KMS-11 (cell line): ENCODE measurements around the gene HINFP.

Source experiments
- H2AFZ ChIP-seq: fragments of 200-600 bp; sonication (generic); 2 replicates; pipeline ENCODE4 v1.6.1; 2016; ENCODE audit warnings: antibody characterized with exemption, mixed run types, low read depth
- H3K27ac ChIP-seq: fragments of 200-600 bp; sonication (generic); 2 replicates; pipeline ENCODE4 v1.6.1; 2016; ENCODE audit warnings: mild to moderate bottlenecking, mixed run types
- H3K27me3 ChIP-seq: fragments of 200-600 bp; sonication (generic); 2 replicates; pipeline ENCODE4 v1.6.1; 2017; ENCODE audit warnings: mild to moderate bottlenecking, low read depth, mixed run types, moderate library complexity; ENCODE audit not compliant: insufficient read depth
- H3K36me3 ChIP-seq: fragments of 200-600 bp; sonication (generic); 2 replicates; pipeline ENCODE4 v1.6.1; 2017; ENCODE audit warnings: mild to moderate bottlenecking, mixed run types; ENCODE audit not compliant: insufficient read depth
- H3K4me1 ChIP-seq: fragments of 200-600 bp; sonication (generic); 2 replicates; pipeline ENCODE4 v1.6.1; 2016; ENCODE audit warnings: mild to moderate bottlenecking, low read depth, mixed run types; ENCODE audit not compliant: poor library complexity, severe bottlenecking
- H3K4me2 ChIP-seq: fragments of 200-600 bp; sonication (generic); 2 replicates; pipeline ENCODE4 v1.7.0; 2016; ENCODE audit warnings: mild to moderate bottlenecking, mixed run types
- H3K4me3 ChIP-seq: fragments of 200-600 bp; sonication (generic); IDR thresholded peaks from 2 replicates; pipeline ENCODE4 v1.6.1; 2017; ENCODE audit warnings: low read depth, low read length, mixed read lengths; ENCODE audit not compliant: insufficient read depth
- H3K79me2 ChIP-seq: fragments of 200-600 bp; sonication (generic); 2 replicates; pipeline ENCODE4 v1.6.1; 2016; ENCODE audit warnings: low read depth, mixed run types; ENCODE audit not compliant: insufficient read depth
- H3K9ac ChIP-seq: fragments of 200-600 bp; sonication (generic); 2 replicates; pipeline ENCODE4 v1.6.1; 2016; ENCODE audit warnings: mild to moderate bottlenecking, mixed run types
- H4K20me1 ChIP-seq: fragments of 200-600 bp; sonication (generic); 2 replicates; pipeline ENCODE4 v1.6.1; 2016; ENCODE audit warnings: mild to moderate bottlenecking, mixed run types; ENCODE audit not compliant: insufficient read depth
- TF ChIP-seq, protein P1 (sequence below): fragments of 200-600 bp; sonication (generic); conservative IDR thresholded peaks from 2 replicates; pipeline ENCODE4 v1.6.1; 2017; ENCODE audit warnings: low read depth, mild to moderate bottlenecking, antibody characterized with exemption, low read length, moderate library complexity, mixed read lengths

The HINFP gene

DNA sequence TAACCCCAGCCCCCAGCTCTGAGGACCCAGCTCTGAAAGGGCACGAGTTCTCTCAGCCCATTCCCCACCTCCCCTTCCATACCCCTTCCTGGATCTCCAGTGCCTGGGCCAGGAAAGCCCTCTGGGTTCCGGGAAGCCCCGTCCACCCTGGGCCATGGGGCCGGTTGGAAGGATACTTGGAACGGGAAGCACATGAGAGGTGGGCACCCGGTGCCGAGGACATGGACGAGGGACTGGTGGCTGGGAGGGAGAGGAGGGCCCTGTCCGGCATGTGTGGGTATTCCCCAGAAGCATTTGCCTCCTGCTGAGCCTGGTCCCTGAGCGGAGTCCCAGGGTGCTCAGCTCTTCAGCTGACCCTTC lies 5.2 kb upstream of the HINFP start:
- peaks cover 17% of the 10 kb centered on the region for H3K4me1 ChIP-seq
- H4K20me1 ChIP-seq, result no peaks in the 10 kb centered on the region
- no peaks in the 10 kb centered on the region for H3K27me3 ChIP-seq
- TF ChIP-seq, protein P1, sequence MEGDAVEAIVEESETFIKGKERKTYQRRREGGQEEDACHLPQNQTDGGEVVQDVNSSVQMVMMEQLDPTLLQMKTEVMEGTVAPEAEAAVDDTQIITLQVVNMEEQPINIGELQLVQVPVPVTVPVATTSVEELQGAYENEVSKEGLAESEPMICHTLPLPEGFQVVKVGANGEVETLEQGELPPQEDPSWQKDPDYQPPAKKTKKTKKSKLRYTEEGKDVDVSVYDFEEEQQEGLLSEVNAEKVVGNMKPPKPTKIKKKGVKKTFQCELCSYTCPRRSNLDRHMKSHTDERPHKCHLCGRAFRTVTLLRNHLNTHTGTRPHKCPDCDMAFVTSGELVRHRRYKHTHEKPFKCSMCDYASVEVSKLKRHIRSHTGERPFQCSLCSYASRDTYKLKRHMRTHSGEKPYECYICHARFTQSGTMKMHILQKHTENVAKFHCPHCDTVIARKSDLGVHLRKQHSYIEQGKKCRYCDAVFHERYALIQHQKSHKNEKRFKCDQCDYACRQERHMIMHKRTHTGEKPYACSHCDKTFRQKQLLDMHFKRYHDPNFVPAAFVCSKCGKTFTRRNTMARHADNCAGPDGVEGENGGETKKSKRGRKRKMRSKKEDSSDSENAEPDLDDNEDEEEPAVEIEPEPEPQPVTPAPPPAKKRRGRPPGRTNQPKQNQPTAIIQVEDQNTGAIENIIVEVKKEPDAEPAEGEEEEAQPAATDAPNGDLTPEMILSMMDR, result no peak
- no peak overlapping the region for H3K9ac ChIP-seq
- H2AFZ ChIP-seq, result no peak overlapping the region
- H3K27ac ChIP-seq, result no peak overlapping the region
- H3K79me2 ChIP-seq, result no peaks in the 10 kb centered on the region
- no peaks in the 10 kb centered on the region for H3K36me3 ChIP-seq
- H3K4me2 ChIP-seq, result no peak overlapping the region
- H3K4me3 ChIP-seq, result no peak overlapping the region

DNA sequence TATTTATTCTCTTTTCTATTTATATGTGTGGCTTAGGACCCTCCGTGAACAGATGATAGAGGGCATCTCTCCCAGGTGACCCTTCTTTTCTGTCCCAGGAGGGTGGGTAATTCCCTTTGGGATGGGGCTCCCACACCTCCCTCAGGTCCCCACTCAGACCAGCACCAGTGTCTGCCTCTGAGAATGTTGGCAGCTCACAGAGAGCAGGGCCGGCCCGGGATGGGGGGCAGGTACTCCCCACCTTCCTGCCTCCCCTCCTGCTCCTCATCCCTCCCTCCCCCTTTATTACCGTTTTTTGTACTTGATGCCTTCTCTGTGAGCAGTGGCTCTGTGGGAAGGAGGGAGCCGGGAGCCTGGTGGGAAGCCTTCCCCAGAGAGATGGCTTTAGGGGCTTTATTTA lies 4.8 kb upstream of the HINFP start:
- no peak overlapping the region for H2AFZ ChIP-seq
- H3K27me3 ChIP-seq, result no peaks in the 10 kb centered on the region
- no peaks in the 10 kb centered on the region for H3K36me3 ChIP-seq
- no peaks in the 10 kb centered on the region for H4K20me1 ChIP-seq
- peaks cover 2% of the 10 kb centered on the region; the same call in 1 of the 2 replicates for H3K79me2 ChIP-seq
- peaks cover 17% of the 10 kb centered on the region for H3K4me1 ChIP-seq
- no peak overlapping the region for H3K27ac ChIP-seq
- H3K4me3 ChIP-seq, result no peak overlapping the region
- no peak overlapping the region for H3K4me2 ChIP-seq
- TF ChIP-seq, protein P1, result no peak
- H3K9ac ChIP-seq, result no peak overlapping the region

DNA sequence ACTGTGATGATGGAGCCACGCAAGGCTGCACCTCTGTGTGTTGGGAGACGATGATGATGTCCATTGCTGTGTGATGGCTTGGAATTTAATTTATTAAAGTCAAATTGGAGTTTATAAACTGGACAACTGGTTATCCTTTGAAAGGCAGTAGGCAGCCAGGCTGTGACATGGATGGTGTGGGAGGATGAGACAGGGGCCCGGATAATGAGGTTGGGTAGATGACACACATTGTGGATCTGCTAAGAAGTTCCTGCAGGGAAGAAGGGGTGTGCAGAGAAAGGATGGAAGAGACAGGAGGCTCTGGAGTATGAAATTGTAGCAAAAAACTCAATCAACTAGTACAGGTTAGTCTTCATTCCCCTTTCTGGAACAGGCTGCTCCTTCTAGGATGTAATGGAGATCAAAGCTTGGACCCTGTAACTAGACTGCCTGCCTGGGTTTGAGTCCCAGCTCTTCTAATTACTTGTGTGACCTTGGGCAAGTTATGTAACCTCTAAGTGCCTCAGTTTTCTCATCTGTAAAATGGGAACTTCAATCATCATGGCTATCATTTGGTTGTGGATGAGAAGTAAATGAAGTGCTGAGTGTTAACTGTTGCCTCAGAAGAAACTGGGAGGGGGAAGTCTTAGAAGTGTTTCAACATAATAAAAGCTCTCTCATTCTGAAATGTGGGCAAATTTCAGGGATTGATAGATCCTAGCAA lies 4.2 kb upstream of the HINFP start:
- no peak overlapping the region for H2AFZ ChIP-seq
- no peak overlapping the region for H3K27ac ChIP-seq
- no peak overlapping the region for H3K9ac ChIP-seq
- H3K4me3 ChIP-seq, result no peak overlapping the region
- H3K36me3 ChIP-seq, result no peaks in the 10 kb centered on the region
- no peaks in the 10 kb centered on the region for H3K27me3 ChIP-seq
- no peaks in the 10 kb centered on the region for H4K20me1 ChIP-seq
- TF ChIP-seq, protein P1, result no peak
- peaks cover 8% of the 10 kb centered on the region; the same call in 1 of the 2 replicates for H3K79me2 ChIP-seq
- H3K4me1 ChIP-seq, result peaks cover 17% of the 10 kb centered on the region
- no peak overlapping the region for H3K4me2 ChIP-seq

DNA sequence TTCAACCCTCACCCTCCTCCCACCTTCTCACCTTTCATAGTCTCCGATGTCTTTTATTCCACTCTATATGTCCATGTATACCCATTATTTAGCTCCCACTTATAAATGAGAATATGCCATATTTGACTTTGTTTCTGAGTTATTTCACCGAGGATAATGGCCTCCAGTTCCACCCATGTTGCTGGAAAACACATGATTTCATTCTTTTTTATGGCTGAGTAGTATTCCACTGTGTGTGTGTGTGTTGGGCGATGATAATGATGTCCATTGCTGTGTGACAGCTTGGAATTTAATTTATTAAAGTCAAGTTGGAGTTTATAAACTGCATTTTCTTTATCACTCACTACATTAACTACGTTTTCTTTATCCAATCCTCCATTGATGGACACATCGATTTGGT lies 3.2 kb upstream of the HINFP start:
- Histone ChIP-seq H2AFZ (no peak overlapping the region), H3K4me2 (no peak overlapping the region), H3K27ac (no peak overlapping the region), H4K20me1 (no peaks in the 10 kb centered on the region), H3K9ac (no peak overlapping the region), H3K79me2 (peaks cover 14% of the 10 kb centered on the region; the same call in 1 of the 2 replicates), H3K4me1 (peaks cover 22% of the 10 kb centered on the region), H3K27me3 (no peaks in the 10 kb centered on the region), H3K4me3 (no peak overlapping the region), H3K36me3 (no peaks in the 10 kb centered on the region)
- TF ChIP-seq, protein P1, result no peak
